ENCODE measurements around the gene VPS41. TPM values are rescaled to one million over a fixed set of nuclear protein-coding genes. Genes with fewer than 3 reads are reported as not detected.

Gene VPS41
- total RNA-seq, 1 donor = 53.5 TPM

DNA sequence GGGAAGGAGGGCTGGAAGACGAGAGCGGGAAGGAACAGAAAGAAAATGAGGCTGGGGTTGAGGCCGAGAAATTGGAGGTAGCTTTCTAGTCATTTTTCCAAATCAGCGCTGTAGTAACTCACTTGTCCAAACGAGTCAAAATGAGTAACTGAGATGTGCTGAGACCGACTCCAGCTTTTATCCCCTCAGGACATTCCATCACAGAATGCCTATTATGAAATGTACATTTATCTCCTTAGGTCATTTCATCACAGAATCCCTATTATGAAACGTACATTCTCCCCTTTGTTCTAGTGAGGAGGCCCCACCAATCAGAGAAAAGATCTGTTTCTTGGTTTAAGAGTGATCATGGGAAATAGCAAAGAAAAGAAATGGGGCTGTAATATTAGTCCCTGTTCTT lies 222.1 kb downstream of the VPS41 start:
- TF ChIP-seq, protein P1, sequence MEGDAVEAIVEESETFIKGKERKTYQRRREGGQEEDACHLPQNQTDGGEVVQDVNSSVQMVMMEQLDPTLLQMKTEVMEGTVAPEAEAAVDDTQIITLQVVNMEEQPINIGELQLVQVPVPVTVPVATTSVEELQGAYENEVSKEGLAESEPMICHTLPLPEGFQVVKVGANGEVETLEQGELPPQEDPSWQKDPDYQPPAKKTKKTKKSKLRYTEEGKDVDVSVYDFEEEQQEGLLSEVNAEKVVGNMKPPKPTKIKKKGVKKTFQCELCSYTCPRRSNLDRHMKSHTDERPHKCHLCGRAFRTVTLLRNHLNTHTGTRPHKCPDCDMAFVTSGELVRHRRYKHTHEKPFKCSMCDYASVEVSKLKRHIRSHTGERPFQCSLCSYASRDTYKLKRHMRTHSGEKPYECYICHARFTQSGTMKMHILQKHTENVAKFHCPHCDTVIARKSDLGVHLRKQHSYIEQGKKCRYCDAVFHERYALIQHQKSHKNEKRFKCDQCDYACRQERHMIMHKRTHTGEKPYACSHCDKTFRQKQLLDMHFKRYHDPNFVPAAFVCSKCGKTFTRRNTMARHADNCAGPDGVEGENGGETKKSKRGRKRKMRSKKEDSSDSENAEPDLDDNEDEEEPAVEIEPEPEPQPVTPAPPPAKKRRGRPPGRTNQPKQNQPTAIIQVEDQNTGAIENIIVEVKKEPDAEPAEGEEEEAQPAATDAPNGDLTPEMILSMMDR (IDR thresholded peaks at IDR 0.05; ENCODE audit: insufficient read depth, low read depth, low read length) = no peak
- no peak overlapping the region for H3K4me3 ChIP-seq (ENCODE audit: low read depth, low read length)
- DNase-seq (ENCODE audit: low read depth) = no peak

DNA sequence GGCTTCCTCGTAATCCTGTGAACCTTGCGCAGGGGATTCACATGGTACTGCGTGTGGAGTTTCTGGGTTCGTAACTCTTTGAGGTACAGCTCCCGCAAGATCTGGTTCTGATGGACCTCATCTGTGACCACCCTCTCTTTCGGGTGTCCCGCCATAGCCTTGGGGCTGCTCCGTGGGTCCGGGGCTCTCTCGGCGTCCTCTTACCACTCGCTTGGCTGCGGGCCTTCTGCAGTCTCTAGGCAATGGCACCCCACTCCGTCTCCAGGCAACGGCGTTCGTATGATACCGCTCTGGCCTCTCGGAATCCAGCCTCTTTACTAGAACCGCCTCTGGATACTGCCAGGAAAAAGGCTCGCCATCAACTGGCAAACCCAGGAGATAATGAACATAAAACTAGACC lies 223.1 kb downstream of the VPS41 start:
- DNase-seq (ENCODE audit: low read depth) = no peak
- TF ChIP-seq, protein P1 (IDR thresholded peaks at IDR 0.05; ENCODE audit: insufficient read depth, low read depth, low read length) = no peak
- no peak overlapping the region for H3K4me3 ChIP-seq (ENCODE audit: low read depth, low read length)

DNA sequence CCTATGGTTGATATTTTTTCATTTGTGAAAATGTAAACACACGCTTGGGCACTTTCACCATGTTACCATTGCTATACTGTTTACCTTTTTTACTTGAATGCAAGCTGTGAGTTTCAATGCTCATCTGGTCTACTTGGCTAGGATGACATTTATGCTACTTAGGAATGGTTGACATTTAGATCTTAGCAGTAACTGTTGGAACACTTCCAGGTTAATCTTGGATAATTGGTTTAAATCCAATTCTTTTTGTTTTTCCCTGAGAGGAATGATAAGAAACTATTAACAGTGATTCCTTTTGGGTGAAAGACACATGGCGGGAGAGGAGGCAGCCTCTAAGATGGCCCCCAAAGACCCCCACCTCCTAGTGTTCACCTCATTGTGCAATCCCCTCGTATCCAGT lies 226.4 kb downstream of the VPS41 start:
- no peak overlapping the region for H3K4me3 ChIP-seq (ENCODE audit: low read depth, low read length)
- no peak for DNase-seq (ENCODE audit: low read depth)
- TF ChIP-seq, protein P1 (IDR thresholded peaks at IDR 0.05; ENCODE audit: insufficient read depth, low read depth, low read length) = no peak

DNA sequence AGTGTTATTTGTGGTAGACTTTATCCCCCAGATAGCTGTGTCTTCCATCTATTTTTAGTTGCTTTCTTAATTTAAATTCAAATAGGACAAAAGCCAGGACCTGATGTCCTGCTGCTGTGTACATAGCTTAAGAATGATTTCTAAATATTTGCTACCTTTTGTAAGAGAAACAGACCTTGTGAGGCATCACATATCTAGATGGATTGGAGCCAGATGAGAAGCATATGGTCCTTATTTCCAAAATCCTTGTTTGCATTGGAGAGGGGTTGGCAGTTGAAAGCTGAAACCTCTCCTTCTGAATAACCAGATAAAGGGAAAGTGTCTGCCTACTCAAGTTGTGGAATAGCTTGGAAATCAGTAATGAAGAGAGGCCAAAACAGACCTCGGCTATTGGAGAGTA lies 227.1 kb downstream of the VPS41 start:
- TF ChIP-seq, protein P1 (IDR thresholded peaks at IDR 0.05; ENCODE audit: insufficient read depth, low read depth, low read length) = no peak
- H3K4me3 ChIP-seq (ENCODE audit: low read depth, low read length) = no peak overlapping the region
- no peak for DNase-seq (ENCODE audit: low read depth)

DNA sequence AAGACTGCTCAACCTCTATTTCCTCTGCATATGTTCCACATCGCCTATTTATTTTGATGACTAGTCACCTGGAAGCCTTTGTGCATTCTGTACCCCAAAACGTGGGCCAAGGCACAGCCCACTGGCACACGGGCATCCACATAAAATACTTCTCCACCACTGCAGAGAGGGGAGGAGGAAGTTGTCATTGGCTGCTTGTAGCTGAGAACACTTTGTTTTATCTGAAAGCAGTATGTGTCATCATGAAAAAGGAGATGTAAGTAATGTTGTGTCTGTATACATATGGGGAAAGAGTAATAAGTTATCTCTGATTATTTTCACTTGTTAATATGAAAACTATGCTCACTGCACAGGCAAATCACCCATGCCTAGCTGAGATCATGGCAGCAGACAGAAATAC lies 229.6 kb downstream of the VPS41 start:
- H3K4me3 ChIP-seq (ENCODE audit: low read depth, low read length) = no peak overlapping the region
- DNase-seq (ENCODE audit: low read depth) = no peak
- TF ChIP-seq, protein P1 (IDR thresholded peaks at IDR 0.05; ENCODE audit: insufficient read depth, low read depth, low read length) = no peak

DNA sequence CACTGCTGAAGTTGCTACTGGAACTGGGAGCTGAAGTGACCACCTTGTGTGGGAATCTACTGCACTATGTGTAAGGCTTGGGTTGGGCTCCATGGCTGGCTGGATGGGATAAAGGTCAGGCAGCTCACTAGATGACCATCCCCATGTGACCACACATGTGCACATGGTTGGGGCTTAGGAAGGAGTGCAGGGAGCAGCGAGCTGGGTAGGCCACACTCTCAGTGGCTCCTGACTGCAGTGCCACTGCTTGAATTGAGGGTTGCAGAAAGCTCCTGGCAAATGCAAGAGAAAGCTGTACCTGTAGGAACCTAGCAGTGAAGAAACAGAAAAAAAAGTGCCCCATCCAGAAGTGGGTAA lies 230.3 kb downstream of the VPS41 start:
- TF ChIP-seq, protein P1 (IDR thresholded peaks at IDR 0.05; ENCODE audit: insufficient read depth, low read depth, low read length) = no peak
- DNase-seq (ENCODE audit: low read depth) = no peak
- no peak overlapping the region for H3K4me3 ChIP-seq (ENCODE audit: low read depth, low read length)

DNA sequence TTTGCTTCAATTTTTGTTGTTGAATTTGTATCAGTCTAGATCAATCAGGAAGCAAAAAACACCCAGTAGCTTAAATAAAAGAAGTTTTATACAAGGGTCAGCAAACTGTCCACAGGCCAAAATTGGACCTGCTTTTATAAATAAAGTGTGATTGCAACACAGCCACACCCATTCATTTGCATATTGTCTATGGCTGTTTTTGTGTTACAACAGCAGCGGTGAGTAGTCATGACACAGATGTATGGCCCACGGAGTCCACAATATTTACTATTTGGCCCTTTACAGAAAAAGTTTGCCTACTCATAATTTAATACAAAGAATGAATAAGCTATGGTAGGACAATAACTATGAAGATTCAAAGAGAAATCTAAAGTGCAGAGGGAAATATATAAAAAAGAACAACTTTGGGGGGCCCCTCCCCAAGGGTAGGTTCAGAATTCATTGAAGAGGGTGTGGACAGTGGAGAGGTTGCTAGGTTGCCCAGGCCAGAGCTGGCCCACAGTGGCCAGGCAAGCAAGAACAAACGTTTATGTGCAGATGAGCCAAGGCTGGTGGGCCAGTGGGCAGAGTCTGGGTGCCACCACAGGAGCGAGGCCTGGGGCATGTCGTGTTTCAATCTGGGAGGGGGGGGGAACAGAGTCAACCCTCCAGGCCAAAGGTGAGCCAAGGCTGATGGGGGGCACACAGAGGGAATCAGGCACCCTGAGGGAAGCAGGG lies 230.9 kb downstream of the VPS41 start:
- TF ChIP-seq, protein P1 (IDR thresholded peaks at IDR 0.05; ENCODE audit: insufficient read depth, low read depth, low read length) = no peak
- no peak for DNase-seq (ENCODE audit: low read depth)
- H3K4me3 ChIP-seq (ENCODE audit: low read depth, low read length) = no peak overlapping the region
